Tibial nerve (tissue), 3 donors: Measurements from ENCODE around the gene MBD2.

ENCODE experiments used
- CTCF ChIP-seq, 5 experiments: fragments of 200-600 bp in 3 of 5; fragments of 450-650 bp in 2 of 5; sonication (generic) in 3 of 5; IDR thresholded peaks; one replicate each; pipeline ENCODE4 v1.5.1; 2016 to 2019; ENCODE audit warnings: antibody characterized with exemption in 5 of 5, mild to moderate bottlenecking in 3 of 5, moderate library complexity in 2 of 5
- POLR2A ChIP-seq, 2 donors: fragments of 450-650 bp; IDR thresholded peaks; one replicate each; pipeline ENCODE4 v1.6.1; 2017; ENCODE audit warnings: antibody characterized with exemption in 2 of 2, mild to moderate bottlenecking in 2 of 2, moderate library complexity in 2 of 2

DNA sequence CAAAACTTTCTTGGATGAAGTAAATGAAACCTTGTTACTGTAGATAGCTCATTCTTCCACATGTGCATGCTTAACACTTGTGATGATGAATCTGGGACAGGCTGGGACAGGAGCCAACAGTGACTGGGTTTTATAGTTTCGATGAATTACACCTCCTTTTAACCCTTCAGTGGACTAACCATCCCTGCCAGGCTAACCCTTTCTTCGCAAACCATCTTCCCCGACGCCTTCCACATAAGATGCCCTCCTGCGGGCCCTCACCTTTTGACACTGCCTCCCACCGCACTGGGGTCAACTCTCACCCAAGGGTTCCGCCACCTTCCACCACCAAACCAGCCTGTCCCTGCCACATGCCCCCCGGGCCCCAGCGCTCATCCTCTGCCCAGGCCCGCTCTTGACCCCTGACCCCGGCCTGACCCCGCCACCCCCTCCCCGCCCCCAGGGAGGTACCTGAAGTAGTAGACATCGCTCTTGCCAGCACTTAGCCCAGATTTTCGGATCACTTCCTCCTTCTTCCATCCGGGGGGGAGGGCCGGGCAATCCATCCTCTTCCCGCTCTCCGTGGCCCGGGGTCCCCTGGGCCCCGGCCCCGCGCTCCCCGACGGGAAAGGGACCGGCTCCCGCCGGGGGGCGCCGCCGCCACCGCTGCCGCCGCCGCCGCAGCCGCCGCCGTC is 764 bp downstream of the MBD2 start:
- TF ChIP-seq CTCF (IDR thresholded peaks at IDR 0.05) (no peak), POLR2A (IDR thresholded peaks at IDR 0.05) (no peak)
